Adrenal gland (tissue), 12 donors: ENCODE results near the gene LMAN1L. TPM values are rescaled to one million over a fixed set of nuclear protein-coding genes. Genes with fewer than 3 reads are reported as not detected.

Experiments used
- DNase-seq, 7 donors: peaks; one replicate each; pipeline ENCODE4 v3.0.0-alpha.2; 2019 to 2020
- H3K27ac ChIP-seq, 5 donors: fragments of 200-600 bp; sonication (generic) in 4 of 5; 1 replicate in 3 of 5; 2 replicates in 2 of 5; pipeline versions ENCODE4 v1.5.1 to v1.8.0; 2016 to 2020; ENCODE audit warnings: mild to moderate bottlenecking in 1 of 5
- H3K27me3 ChIP-seq: fragments of 200-600 bp; 2 replicates; pipeline ENCODE4 v1.8.0; 2021
- H3K36me3 ChIP-seq, 2 donors: fragments of 200-600 bp; replicated peaks in 1 of 2; 1 replicate in 1 of 2; 2 replicates in 1 of 2; pipeline versions ENCODE4 v1.5.1 to v1.8.0; 2018 to 2022
- H3K4me1 ChIP-seq, 2 donors: fragments of 200-600 bp; replicated peaks in 1 of 2; 1 replicate in 1 of 2; 2 replicates in 1 of 2; pipeline versions ENCODE4 v1.5.1 to v1.8.0; 2018 to 2021
- H3K4me3 ChIP-seq, 4 donors: fragments of 200-600 bp; sonication (generic) in 3 of 4; one replicate each; pipeline ENCODE4 v1.5.1; 2016 to 2018
- H3K9me3 ChIP-seq, 3 donors: fragments of 200-600 bp; sonication (generic) in 1 of 3; replicated peaks in 1 of 3; 1 replicate in 2 of 3; 2 replicates in 1 of 3; pipeline versions ENCODE4 v1.5.1 to v1.8.0; 2016 to 2021
- POLR2A ChIP-seq, 2 donors: fragments of 450-650 bp; IDR thresholded peaks; one replicate each; pipeline ENCODE4 v1.6.1; 2017; ENCODE audit warnings: antibody characterized with exemption in 2 of 2, mild to moderate bottlenecking in 2 of 2, moderate library complexity in 1 of 2
- WGBS, 4 donors: extraction: QIAGEN DNeasy Blood & Tissue Kit in 2 of 4; methylation state at CpG; one replicate each; pipeline versions ENCODE4 v1.1.5 to v1.1.7; 2013 to 2017; 5-methylcytosine and 5-hydroxymethylcytosine counted together
- intact Hi-C, 2 donors: fragments of 100-400 bp; cut with DNase I; formaldehyde crosslinking; loops; one replicate each; pipeline versions ENCODE4 v1.14.1 to v1.15.0; 2022 to 2023
- polyA plus RNA-seq, 3 donors: library from polyadenylated mRNA; stranded (reverse); fragments of 200-250 nt in 2 of 3; fragments of 350-450 nt in 1 of 3; fragmentation: Illumina TruSeq in 1 of 3; extraction: RNeasy Lipid Tissue Mini Kit (QIAGEN cat#74804) in 1 of 3; gene quantifications; one replicate each; pipeline ENCODE4 v1.2.3, GENCODE V29; 2013 to 2014
- total RNA-seq, 9 donors: library from RNA; depleted of rRNA in 4 of 9; stranded (reverse); fragments of >200 nt in 4 of 9; fragments of 120-200 nt in 1 of 9; fragmentation: NEBNext Ultra II Directional in 1 of 9; extraction: Animal tissue kit (Norgen Biotek cat#: 25700) in 1 of 9; gene quantifications; one replicate each; pipeline versions ENCODE4 v1.1.0 to v1.2.4, GENCODE V29; 2013 to 2023
- TF ChIP-seq, protein P1 (sequence below), 6 experiments: fragments of 450-650 bp in 4 of 6; fragments of 200-600 bp in 2 of 6; sonication (generic) in 1 of 6; IDR thresholded peaks; 1 replicate in 5 of 6; 2 replicates in 1 of 6; pipeline versions ENCODE4 v1.5.1 to v1.8.0; 2016 to 2021; ENCODE audit warnings: antibody characterized with exemption in 6 of 6, mild to moderate bottlenecking in 2 of 6, moderate library complexity in 1 of 6
- donor health status: healthy with polysubstance abuse.
- donor health status: Bipolar disorder and iron deficiency.
- donor health status: DM: yes; HTN: yes; CAD: no.
- donor health status: DM: no; HTN: no; CAD: no.
- donor health status: DM: no; HTN: no; CAD: no.
- donor health status: DM: yes; HTN: yes; CAD: no.

Gene LMAN1L
- total and polyA plus RNA-seq, 12 donors = 0.28 to 12.5 (median 5.1) TPM; not detected in 1

- TF ChIP-seq POLR2A (IDR thresholded peaks at IDR 0.05) = no peak
- TF ChIP-seq, protein P1, sequence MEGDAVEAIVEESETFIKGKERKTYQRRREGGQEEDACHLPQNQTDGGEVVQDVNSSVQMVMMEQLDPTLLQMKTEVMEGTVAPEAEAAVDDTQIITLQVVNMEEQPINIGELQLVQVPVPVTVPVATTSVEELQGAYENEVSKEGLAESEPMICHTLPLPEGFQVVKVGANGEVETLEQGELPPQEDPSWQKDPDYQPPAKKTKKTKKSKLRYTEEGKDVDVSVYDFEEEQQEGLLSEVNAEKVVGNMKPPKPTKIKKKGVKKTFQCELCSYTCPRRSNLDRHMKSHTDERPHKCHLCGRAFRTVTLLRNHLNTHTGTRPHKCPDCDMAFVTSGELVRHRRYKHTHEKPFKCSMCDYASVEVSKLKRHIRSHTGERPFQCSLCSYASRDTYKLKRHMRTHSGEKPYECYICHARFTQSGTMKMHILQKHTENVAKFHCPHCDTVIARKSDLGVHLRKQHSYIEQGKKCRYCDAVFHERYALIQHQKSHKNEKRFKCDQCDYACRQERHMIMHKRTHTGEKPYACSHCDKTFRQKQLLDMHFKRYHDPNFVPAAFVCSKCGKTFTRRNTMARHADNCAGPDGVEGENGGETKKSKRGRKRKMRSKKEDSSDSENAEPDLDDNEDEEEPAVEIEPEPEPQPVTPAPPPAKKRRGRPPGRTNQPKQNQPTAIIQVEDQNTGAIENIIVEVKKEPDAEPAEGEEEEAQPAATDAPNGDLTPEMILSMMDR (IDR thresholded peaks at IDR 0.05) = no peak
- intact Hi-C loops = no loop called here
- H3K4me3 ChIP-seq = no peak overlapping the region
- 88 to 95% (median 89%) methylated on average over 6 of the region's 6 CpGs for WGBS, 4 donors
- DNase-seq = no peak
- peak overlapping the region in 1 of 5 donors; percentile 70 for H3K27ac ChIP-seq
- peaks cover 28 to 52% of the 10 kb centered on the region in 2 donors for H3K4me1 ChIP-seq
- no peaks in the 10 kb centered on the region for H3K27me3 ChIP-seq
- H3K9me3 ChIP-seq = no peaks in the 10 kb centered on the region
- H3K36me3 ChIP-seq = peaks cover 0 to 5% of the 10 kb centered on the region in 2 donors
Measured at GRCh38 chr15:74864296-74864695, 51.7 kb downstream of the LMAN1L start.

- H3K9me3 ChIP-seq = no peaks in the 10 kb centered on the region
- intact Hi-C loops = no loop called here
- peaks cover 38 to 55% of the 10 kb centered on the region in 2 donors for H3K4me1 ChIP-seq
- no peak for DNase-seq
- 82 to 94% (median 89%) methylated on average over 2 of the region's 2 CpGs for WGBS, 4 donors
- TF ChIP-seq POLR2A (IDR thresholded peaks at IDR 0.05) = no peak
- TF ChIP-seq, protein P1 (IDR thresholded peaks at IDR 0.05) = no peak
- H3K27ac ChIP-seq = peak overlapping the region in 1 of 5 donors; percentile 63
- H3K36me3 ChIP-seq = peaks cover 0 to 5% of the 10 kb centered on the region in 2 donors
- H3K27me3 ChIP-seq = no peaks in the 10 kb centered on the region
- H3K4me3 ChIP-seq = no peak overlapping the region
Measured at GRCh38 chr15:74865316-74865715, 52.7 kb downstream of the LMAN1L start.

GRCh38 chr15:74866090-74866489 lies 53.5 kb downstream of the LMAN1L start:
- TF ChIP-seq, protein P1 (IDR thresholded peaks at IDR 0.05) = no peak
- TF ChIP-seq POLR2A (IDR thresholded peaks at IDR 0.05) = no peak
- H3K27ac ChIP-seq = peak overlapping the region in 4 of 5 donors; percentile 52 to 89 (median 72)
- H3K36me3 ChIP-seq = peaks cover 0 to 5% of the 10 kb centered on the region in 2 donors
- H3K4me3 ChIP-seq = no peak overlapping the region
- no peaks in the 10 kb centered on the region for H3K9me3 ChIP-seq
- peak; percentile 52 to 78 (median 73) for DNase-seq
- 61 to 80% (median 70%) methylated on average over 6 of the region's 6 CpGs for WGBS, 4 donors
- peaks cover 46 to 63% of the 10 kb centered on the region in 2 donors for H3K4me1 ChIP-seq
- H3K27me3 ChIP-seq = no peaks in the 10 kb centered on the region
- intact Hi-C loops = no loop called here

DNA sequence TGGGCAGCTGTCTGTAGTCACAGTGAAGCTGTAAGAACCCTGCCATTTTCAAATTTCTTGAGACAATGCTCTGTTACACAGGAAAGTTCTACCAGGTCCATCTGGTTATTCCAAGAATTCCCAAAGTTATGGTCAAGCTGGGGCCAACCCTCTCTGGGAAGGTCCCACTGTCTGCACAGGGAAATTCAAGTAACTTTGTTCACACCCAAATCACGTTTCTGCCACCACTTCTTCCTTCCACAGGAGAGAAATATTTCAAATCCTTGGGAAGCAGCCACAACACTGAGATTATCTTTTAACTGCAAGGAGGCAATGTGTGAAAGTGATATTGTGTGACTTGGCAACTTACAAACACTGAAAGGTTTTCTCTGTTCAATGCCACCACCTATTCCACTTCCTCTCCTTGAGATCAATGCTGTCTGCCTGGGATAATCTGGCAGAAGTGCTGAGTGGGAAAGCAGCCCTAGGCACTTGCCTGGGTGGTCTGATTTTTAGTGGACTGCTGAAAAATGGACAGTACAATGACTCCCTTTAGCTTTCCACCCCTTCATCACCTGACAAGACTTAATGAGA lies 54.9 kb downstream of the LMAN1L start:
- Histone ChIP-seq H3K4me3 (no peak overlapping the region), H3K36me3 (peaks cover 0 to 5% of the 10 kb centered on the region in 2 donors), H3K27me3 (no peaks in the 10 kb centered on the region), H3K27ac (peak overlapping the region in 4 of 5 donors; percentile 16 to 89 (median 56)), H3K4me1 (peaks cover 56 to 77% of the 10 kb centered on the region in 2 donors), H3K9me3 (no peaks in the 10 kb centered on the region)
- intact Hi-C loops = no loop called here
- no peak for TF ChIP-seq POLR2A (IDR thresholded peaks at IDR 0.05)
- TF ChIP-seq, protein P1 (IDR thresholded peaks at IDR 0.05) = no peak
- WGBS, 4 donors = 48 to 59% (median 56%) methylated on average over 1 of the region's 1 CpG
- DNase-seq = no peak
